ENCODE measurements around the gene ZNF275.

Gene ZNF275

GRCh38 chrX:153303276-153304262 is 30.4 kb upstream of the ZNF275 start:
- no peak overlapping the region for H3K27ac ChIP-seq (ENCODE audit: low read depth, low read length)
- no peak overlapping the region for H3K4me3 ChIP-seq (ENCODE audit: low read length)
- TF ChIP-seq CTCF (IDR thresholded peaks at IDR 0.05; ENCODE audit: low read depth, low read length, poor library complexity, severe bottlenecking) (no peak), EZH2phosphoT487 (IDR thresholded peaks at IDR 0.05; ENCODE audit: borderline replicate concordance, low read length) (no peak)
- no peaks in the 10 kb centered on the region for H3K79me2 ChIP-seq (ENCODE audit: control insufficient read depth, low read length)
- no peak overlapping the region for H3K4me2 ChIP-seq (ENCODE audit: low read length)
- no peaks in the 10 kb centered on the region for H3K4me1 ChIP-seq (ENCODE audit: control insufficient read depth, low read length)
- H3K36me3 ChIP-seq (ENCODE audit: control insufficient read depth, low read length): no peaks in the 10 kb centered on the region
- no peaks in the 10 kb centered on the region for H3K27me3 ChIP-seq (ENCODE audit: control insufficient read depth, low read length)
- no peaks in the 10 kb centered on the region for H3K9me2 ChIP-seq (replicated peaks; ENCODE audit: control insufficient read depth, low read length)
- H4K20me1 ChIP-seq (ENCODE audit: control insufficient read depth, insufficient read depth, low read depth, low read length): no peaks in the 10 kb centered on the region
- H3K9me3 ChIP-seq (ENCODE audit: control insufficient read depth, insufficient read depth, low read length): no peaks in the 10 kb centered on the region
- H3F3A ChIP-seq (ENCODE audit: control insufficient read depth, insufficient read depth): no peaks in the 10 kb centered on the region

- no peaks in the 10 kb centered on the region for H3K4me1 ChIP-seq (ENCODE audit: control insufficient read depth, low read length)
- H3K9me3 ChIP-seq (ENCODE audit: control insufficient read depth, insufficient read depth, low read length): no peaks in the 10 kb centered on the region
- H3K4me2 ChIP-seq (ENCODE audit: low read length): no peak overlapping the region
- TF ChIP-seq CTCF (IDR thresholded peaks at IDR 0.05; ENCODE audit: low read depth, low read length, poor library complexity, severe bottlenecking) (no peak), EZH2phosphoT487 (IDR thresholded peaks at IDR 0.05; ENCODE audit: borderline replicate concordance, low read length) (no peak)
- H3K79me2 ChIP-seq (ENCODE audit: control insufficient read depth, low read length): no peaks in the 10 kb centered on the region
- H3K27ac ChIP-seq (ENCODE audit: low read depth, low read length): no peak overlapping the region
- no peaks in the 10 kb centered on the region for H3F3A ChIP-seq (ENCODE audit: control insufficient read depth, insufficient read depth)
- H3K9me2 ChIP-seq (replicated peaks; ENCODE audit: control insufficient read depth, low read length): no peaks in the 10 kb centered on the region
- H3K36me3 ChIP-seq (ENCODE audit: control insufficient read depth, low read length): no peaks in the 10 kb centered on the region
- no peak overlapping the region for H3K4me3 ChIP-seq (ENCODE audit: low read length)
- H3K27me3 ChIP-seq (ENCODE audit: control insufficient read depth, low read length): no peaks in the 10 kb centered on the region
- no peaks in the 10 kb centered on the region for H4K20me1 ChIP-seq (ENCODE audit: control insufficient read depth, insufficient read depth, low read depth, low read length)
These were observed 28.8 kb upstream of the ZNF275 start for GRCh38 chrX:153304988-153305736.

- no peak overlapping the region for H3K27ac ChIP-seq (ENCODE audit: low read depth, low read length)
- no peaks in the 10 kb centered on the region for H3K9me3 ChIP-seq (ENCODE audit: control insufficient read depth, insufficient read depth, low read length)
- no peak overlapping the region for H3K4me2 ChIP-seq (ENCODE audit: low read length)
- H4K20me1 ChIP-seq (ENCODE audit: control insufficient read depth, insufficient read depth, low read depth, low read length): no peaks in the 10 kb centered on the region
- no peaks in the 10 kb centered on the region for H3K36me3 ChIP-seq (ENCODE audit: control insufficient read depth, low read length)
- TF ChIP-seq CTCF (IDR thresholded peaks at IDR 0.05; ENCODE audit: low read depth, low read length, poor library complexity, severe bottlenecking) (no peak), EZH2phosphoT487 (IDR thresholded peaks at IDR 0.05; ENCODE audit: borderline replicate concordance, low read length) (no peak)
- H3K27me3 ChIP-seq (ENCODE audit: control insufficient read depth, low read length): no peaks in the 10 kb centered on the region
- H3K79me2 ChIP-seq (ENCODE audit: control insufficient read depth, low read length): no peaks in the 10 kb centered on the region
- no peaks in the 10 kb centered on the region for H3F3A ChIP-seq (ENCODE audit: control insufficient read depth, insufficient read depth)
- H3K4me1 ChIP-seq (ENCODE audit: control insufficient read depth, low read length): no peaks in the 10 kb centered on the region
- H3K4me3 ChIP-seq (ENCODE audit: low read length): no peak overlapping the region
- no peaks in the 10 kb centered on the region for H3K9me2 ChIP-seq (replicated peaks; ENCODE audit: control insufficient read depth, low read length)
These were observed 28.0 kb upstream of the ZNF275 start for GRCh38 chrX:153305972-153306371.
